ENCODE measurements around the gene CDK11B.
A peak's percentile ranks its signal among the peaks of the same experiment; 100 is the strongest.
"Not testable (repeated sequence)": the region's sequence is repeated elsewhere in the genome, so short reads cannot be mapped to it uniquely, and the experiment has no call there.

Gene CDK11B

GRCh38 chr1:1598051-1598719, 60.6 kb downstream of the CDK11B start:
- no peak for DNase-seq

GRCh38 chr1:1597275-1597930, 61.4 kb downstream of the CDK11B start:
- no peak for DNase-seq

GRCh38 chr1:1596493-1597274, 62.1 kb downstream of the CDK11B start:
- DNase-seq: no peak

- not testable (repeated sequence) for DNase-seq
These were observed 63.5 kb downstream of the CDK11B start for GRCh38 chr1:1595341-1595740.

- DNase-seq: no peak
These were observed 64.1 kb downstream of the CDK11B start for GRCh38 chr1:1594602-1595260.

- no peak for DNase-seq
These were observed 64.8 kb downstream of the CDK11B start for GRCh38 chr1:1593834-1594601.

GRCh38 chr1:1591452-1591851, 67.4 kb downstream of the CDK11B start:
- DNase-seq: peak; percentile 35

All from fibroblast of skin of abdomen (primary cell).